HG03108 (cell line): Measurements from ENCODE around the gene SUSD4.

Experiments
- ATAC-seq: cut with Tn5 transposase; IDR thresholded peaks from one replicate; pipeline ENCODE4 v1.9.1; 2021; ENCODE audit warnings: moderate library complexity; ENCODE audit not compliant: unreplicated experiment

SUSD4 gene

DNA sequence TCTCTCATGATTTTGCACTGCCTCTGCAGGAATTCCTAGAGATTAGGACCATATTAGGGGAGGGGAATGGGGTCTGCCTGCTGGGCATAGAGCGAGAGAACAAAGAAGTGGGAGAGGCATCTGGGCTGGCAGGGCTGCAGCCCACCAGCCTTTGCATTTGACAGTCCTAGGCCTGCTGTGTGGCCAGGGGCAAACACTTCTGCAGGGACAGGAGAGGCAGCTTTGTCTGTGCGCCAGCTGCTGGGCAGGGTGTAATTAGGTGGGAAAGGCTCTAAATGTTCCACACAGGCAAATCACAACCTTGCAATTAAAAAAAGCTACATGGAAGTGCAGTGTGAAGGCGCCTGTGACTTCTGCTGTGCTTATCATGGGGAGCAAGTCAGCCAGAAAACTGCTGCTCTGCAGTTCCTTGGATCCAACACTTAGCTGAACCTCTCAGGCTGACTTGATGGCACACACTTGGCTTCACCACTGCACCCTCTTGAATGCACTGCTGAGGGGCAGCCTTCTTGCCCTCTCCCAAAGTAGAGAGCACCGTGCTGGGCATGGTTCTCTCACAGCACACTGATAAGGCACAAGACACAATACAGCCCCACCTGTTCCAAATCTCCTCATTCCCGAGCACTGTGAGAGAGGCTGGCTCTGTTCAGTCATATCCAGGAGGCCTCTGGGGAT is 147.3 kb downstream of the SUSD4 start:
- no peak for ATAC-seq

DNA sequence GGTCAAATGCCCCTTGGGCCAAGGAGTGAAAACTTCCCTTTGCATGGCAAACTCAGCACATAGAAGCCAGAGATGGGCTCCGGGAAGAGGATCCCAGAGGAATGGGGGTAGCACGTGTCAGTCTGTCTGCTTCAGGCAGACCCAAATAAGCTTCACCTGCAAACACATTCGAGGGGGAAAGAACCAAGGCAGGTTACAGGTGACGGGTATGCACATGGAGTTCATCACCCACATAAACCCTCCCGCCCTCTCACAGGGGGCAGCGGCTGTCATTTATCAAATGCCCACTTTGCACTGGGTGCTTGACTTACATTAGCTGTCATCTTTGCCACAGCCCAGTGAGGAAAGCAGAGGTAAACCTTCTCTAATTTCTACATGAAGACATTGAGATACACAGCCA is 147.9 kb downstream of the SUSD4 start:
- ATAC-seq, result no peak

- ATAC-seq, result no peak
Measured at GRCh38 chr1:223215026-223215425, 148.9 kb downstream of the SUSD4 start.

DNA sequence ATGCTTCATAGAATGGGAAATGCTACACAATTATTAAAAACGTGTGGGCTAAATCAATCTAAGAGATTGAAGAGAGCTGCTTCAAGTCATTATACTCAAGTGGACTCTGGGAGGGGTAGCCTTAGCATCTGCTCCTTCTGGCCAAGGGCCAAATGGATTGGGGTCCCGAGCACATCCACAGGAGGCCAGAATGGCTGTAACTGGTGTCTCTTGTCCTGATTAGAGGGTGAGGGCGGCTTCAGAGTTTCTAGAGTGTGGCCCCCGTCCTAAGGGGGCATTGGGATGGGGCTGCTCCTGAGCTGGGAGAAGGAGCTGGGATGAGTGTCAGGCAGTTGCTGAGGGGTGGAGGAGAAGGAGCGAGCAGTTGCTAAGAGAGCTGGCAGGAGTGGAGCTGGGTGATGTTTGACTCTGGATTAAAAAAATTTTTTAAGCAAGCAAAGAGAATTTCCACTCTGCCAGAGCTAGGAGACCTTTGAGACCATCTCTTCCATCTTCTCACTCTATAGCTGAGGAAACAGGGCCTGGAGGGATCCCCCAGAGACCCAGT is 149.6 kb downstream of the SUSD4 start:
- no peak for ATAC-seq

DNA sequence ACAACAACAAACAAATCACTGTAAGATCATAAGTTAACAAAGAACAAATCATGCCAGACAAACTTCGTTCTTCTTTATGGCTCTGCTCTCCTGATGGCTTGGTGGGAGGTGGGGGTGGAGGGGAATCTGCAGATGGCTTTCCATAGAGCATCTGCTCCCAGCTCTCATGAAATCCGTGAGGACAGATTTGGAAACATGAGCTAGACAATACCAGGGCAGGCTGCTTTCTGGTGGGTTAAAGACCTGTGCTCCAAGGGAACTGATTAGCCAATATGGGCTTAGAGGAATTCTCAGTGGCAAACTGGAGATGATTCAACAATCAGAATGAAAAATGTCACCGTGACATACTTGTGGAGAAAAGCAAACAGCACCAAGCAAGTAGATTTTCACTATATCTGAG is 151.5 kb downstream of the SUSD4 start:
- ATAC-seq, result no peak

DNA sequence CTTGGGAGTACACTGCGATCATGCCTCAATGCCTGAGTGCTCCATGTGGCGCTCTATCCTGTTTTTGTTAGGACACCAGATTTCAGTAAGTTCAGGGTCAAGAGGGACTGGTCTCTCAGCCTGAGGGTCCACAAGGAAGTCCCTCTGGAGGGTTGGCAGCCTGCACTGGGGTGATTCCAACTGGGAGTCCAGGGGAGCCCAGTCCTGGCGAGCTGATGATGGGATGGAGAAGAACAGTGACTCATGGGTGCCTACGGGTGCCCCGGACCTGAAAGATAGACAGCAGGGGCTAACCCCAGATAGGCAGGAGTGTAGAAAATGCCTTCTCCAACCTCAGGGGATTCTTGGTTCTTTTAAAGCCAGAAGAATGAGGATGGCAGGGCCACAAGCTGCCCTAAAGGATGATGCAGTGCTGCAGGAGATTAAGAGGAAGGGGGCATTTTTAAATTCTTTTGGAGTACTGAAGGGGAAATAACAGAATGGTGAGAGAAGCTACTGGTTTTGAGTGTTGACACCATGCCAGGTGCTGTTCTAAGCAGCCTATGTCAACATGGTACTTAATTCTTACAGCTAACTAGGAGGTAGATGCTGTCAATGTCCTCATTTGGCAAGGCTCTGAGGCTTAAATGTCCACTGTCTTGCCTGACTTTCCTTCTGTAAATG is 152.5 kb downstream of the SUSD4 start:
- ATAC-seq, result no peak

- ATAC-seq, result no peak
Measured at GRCh38 chr1:223210788-223211120, 153.2 kb downstream of the SUSD4 start.

GRCh38 chr1:223209992-223210787 is 153.8 kb downstream of the SUSD4 start:
- ATAC-seq, result no peak

DNA sequence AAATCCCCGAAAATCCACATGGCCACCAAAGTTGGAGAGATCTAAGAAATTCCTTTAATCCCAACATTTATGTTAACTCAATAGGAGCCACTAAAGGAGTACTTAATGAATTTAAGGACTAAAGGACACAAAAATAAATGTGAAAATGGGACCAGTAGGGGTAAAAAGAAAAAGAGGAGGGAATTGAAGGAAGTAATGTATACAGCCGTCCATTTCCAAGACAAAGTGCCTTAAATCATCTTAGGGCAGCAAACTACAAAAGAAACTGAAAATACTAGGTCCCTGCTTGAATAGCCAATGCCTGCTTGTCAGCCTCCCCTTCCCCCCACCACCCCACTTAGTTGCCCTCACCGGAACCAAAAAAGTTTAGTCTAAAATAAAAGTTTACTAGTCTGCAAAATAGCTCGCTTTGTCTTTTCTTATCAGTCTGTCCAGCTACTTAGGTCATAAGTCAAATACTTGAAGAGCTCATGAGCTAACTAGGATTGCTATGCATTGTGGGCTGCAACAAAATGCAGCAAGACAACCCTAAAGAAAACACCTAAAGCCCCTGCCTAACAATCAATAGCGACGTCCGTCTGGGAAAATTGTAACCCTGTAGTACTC is 154.6 kb downstream of the SUSD4 start:
- ATAC-seq, result no peak

- no peak for ATAC-seq
Measured at GRCh38 chr1:223208164-223209076, 155.6 kb downstream of the SUSD4 start.

GRCh38 chr1:223207293-223208066 is 156.5 kb downstream of the SUSD4 start:
- ATAC-seq, result no peak

DNA sequence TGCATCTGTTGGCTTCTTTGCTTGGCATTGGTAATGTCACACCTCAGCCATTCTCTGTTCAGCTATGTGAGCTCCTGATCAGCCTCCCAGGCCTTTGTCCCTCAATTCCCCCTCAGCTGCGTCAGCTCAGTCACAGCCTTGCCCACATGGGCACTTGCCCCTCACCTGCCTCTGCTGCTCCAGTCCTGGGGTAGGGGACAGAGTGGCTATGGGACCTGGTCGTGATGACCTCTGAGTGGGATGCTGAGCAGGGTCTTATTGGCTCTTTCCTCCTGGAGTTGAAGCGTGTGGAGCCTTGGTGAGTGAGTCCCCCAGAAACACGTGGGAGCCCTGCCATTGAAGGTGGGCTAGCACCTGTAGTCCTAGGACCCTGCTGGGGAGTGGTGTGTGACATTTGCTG is 159.6 kb downstream of the SUSD4 start:
- ATAC-seq, result no peak

DNA sequence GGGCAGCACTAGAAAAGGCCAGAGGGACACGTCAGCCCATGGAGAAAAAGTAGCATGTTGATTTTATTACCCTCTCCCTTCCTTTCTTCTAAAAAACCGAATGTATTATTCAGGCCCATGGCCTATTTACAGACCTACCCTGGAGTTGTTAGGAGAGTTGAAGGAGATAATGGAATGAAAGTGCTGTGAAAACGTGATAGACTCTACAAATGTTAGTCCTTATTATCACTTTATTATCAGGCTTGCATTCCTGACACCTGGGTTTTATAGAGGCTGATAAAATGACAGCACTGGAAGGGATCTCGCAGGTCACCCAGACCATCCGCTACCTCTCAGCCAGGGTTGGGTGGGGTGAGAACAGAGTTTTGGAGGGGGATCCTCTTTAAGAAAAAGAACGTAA is 160.3 kb downstream of the SUSD4 start:
- ATAC-seq, result no peak

DNA sequence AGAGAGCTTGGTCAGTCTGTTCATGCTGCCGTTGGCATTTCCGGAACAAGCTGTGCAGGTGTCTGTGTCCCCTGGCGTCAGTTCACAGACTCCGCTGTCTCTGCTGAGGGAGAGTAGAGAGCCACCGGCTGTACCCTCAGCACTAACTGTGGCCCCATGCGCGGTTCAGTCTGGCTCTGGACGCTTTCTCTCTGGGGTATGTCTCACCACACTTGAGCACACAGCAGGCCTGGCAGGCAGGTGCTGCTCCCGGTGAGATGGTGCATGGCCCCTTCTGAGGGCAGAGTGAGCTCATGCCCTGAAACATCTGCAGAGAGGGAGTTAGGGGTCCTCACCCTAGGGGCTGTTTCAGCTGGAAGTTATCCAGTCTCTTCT is 161.0 kb downstream of the SUSD4 start:
- ATAC-seq, result no peak

GRCh38 chr1:223202376-223203033 is 161.5 kb downstream of the SUSD4 start:
- no peak for ATAC-seq

DNA sequence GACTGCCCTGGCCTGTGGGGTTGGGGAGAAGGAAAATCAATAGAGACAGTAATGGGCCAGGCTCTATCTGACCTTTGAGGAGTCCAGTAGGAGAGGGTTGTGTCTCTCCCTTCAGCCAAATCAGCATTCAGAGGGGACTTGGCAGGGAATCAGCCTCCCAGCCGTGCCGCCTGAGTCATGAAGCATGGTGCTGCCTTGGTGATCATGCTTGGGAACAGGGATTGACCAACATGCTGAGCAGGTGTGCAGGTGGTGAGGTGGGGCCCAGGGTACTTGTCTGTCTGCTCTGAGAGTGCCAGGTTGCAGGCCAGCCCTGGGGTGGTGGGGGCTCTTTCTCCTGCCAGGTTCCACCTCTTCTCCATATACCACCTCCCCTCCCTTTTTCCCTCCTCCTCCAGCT is 162.0 kb downstream of the SUSD4 start:
- no peak for ATAC-seq

- ATAC-seq, result no peak
Measured at GRCh38 chr1:223200903-223201302, 163.1 kb downstream of the SUSD4 start.

DNA sequence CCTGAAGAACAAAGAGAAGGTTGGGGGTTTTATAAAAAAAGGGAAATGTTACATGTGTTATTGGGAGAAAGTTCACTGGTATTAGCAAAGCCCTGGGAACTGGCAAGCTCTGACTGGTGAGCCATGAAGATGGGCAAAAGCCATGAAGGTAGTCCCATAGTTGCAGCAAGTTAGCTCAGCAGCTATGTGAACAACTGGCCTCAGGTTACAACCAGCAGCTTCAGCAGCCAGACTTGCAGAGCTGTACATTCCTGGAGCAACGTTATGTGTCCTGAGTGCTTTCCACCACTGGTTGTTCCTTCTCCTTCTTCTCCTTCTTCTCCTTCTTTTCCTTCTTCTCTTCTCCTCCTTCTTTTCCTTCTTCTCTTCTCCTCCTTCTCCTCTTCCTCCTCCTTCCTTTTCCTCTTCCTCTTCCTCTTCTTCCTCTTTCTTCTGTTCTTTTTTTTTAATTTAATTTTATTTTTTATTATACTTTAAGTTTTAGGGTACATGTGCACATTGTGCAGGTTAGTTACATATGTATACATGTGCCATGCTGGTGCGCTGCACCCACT is 164.8 kb downstream of the SUSD4 start:
- no peak for ATAC-seq

- ATAC-seq, result no peak
Measured at GRCh38 chr1:223198628-223198965, 165.4 kb downstream of the SUSD4 start.
